RPMI8226 (cell line): Measurements from ENCODE around the gene SYCN.
"Not testable (repeated sequence)": the region's sequence is repeated elsewhere in the genome, so short reads cannot be mapped to it uniquely, and the experiment has no call there.

Experiments
- DNase-seq: peaks from one replicate; pipeline ENCODE4 v3.0.0-alpha.2; 2015

The SYCN gene

GRCh38 chr19:39223703-39224279, 19.7 kb upstream of the SYCN start:
- no peak for DNase-seq

- DNase-seq = not testable (repeated sequence)
Measured at GRCh38 chr19:39219108-39219507, 15.0 kb upstream of the SYCN start.

- DNase-seq = no peak
Measured at GRCh38 chr19:39218230-39219007, 14.4 kb upstream of the SYCN start.

GRCh38 chr19:39217094-39217493, 13.0 kb upstream of the SYCN start:
- no peak for DNase-seq

- DNase-seq = not testable (repeated sequence)
Measured at GRCh38 chr19:39215323-39215722, 11.3 kb upstream of the SYCN start.

- DNase-seq = peak; percentile 47
Measured at GRCh38 chr19:39212375-39212742, 8.3 kb upstream of the SYCN start.

GRCh38 chr19:39211731-39212374, 7.8 kb upstream of the SYCN start:
- no peak for DNase-seq

GRCh38 chr19:39209196-39209595, 5.1 kb upstream of the SYCN start:
- no peak for DNase-seq

GRCh38 chr19:39208175-39208795, 4.2 kb upstream of the SYCN start:
- DNase-seq = no peak

GRCh38 chr19:39207293-39207836, 3.3 kb upstream of the SYCN start:
- no peak for DNase-seq

- DNase-seq = no peak
Measured at GRCh38 chr19:39206122-39206521, 2.1 kb upstream of the SYCN start.

- no peak for DNase-seq
Measured at GRCh38 chr19:39205449-39205764, 1.3 kb upstream of the SYCN start.

GRCh38 chr19:39202998-39203355, 1.1 kb downstream of the SYCN start:
- no peak for DNase-seq

GRCh38 chr19:39200803-39201115, 3.3 kb downstream of the SYCN start:
- DNase-seq = no peak

- DNase-seq = no peak
Measured at GRCh38 chr19:39200066-39200802, 3.8 kb downstream of the SYCN start.

- no peak for DNase-seq
Measured at GRCh38 chr19:39199025-39199424, 5.0 kb downstream of the SYCN start.

GRCh38 chr19:39197808-39198207, 6.3 kb downstream of the SYCN start:
- DNase-seq = no peak

- peak; percentile 9 for DNase-seq
Measured at GRCh38 chr19:39196860-39197562, 7.1 kb downstream of the SYCN start, which contains the start of gene NCCRP1. NCCRP1 (plus strand) TSS chr19:39196964; CDS start chr19:39196983, 19 bp downstream.

GRCh38 chr19:39196320-39196719, 7.7 kb downstream of the SYCN start:
- DNase-seq = no peak

- no peak for DNase-seq
Measured at GRCh38 chr19:39195755-39196154, 8.3 kb downstream of the SYCN start.

- DNase-seq = no peak
Measured at GRCh38 chr19:39194832-39195542, 9.1 kb downstream of the SYCN start.

- no peak for DNase-seq
Measured at GRCh38 chr19:39193803-39194202, 10.3 kb downstream of the SYCN start.
